Fibroblast of skin of scalp (primary cell): Measurements from ENCODE around the gene GAS2L3.
A peak's percentile ranks its signal among the peaks of the same experiment; 100 is the strongest.

Source experiments
- DNase-seq: peaks from one replicate; pipeline ENCODE4 v3.0.0-alpha.2; 2013

The GAS2L3 gene

GRCh38 chr12:100661300-100661951 lies 87.9 kb downstream of the GAS2L3 start:
- DNase-seq: peak; percentile 15

GRCh38 chr12:100666588-100666987 lies 93.1 kb downstream of the GAS2L3 start:
- DNase-seq: no peak

- DNase-seq: peak; percentile 49
Measured at GRCh38 chr12:100668945-100669536, 95.6 kb downstream of the GAS2L3 start.

GRCh38 chr12:100669922-100670321 lies 96.4 kb downstream of the GAS2L3 start:
- no peak for DNase-seq

GRCh38 chr12:100671396-100672074 lies 98.1 kb downstream of the GAS2L3 start:
- DNase-seq: no peak

- DNase-seq: peak; percentile 3
Measured at GRCh38 chr12:100672075-100672592, 98.7 kb downstream of the GAS2L3 start.

GRCh38 chr12:100674036-100674888 lies 100.8 kb downstream of the GAS2L3 start:
- no peak for DNase-seq
